GM12891 (cell line): ENCODE measurements around the gene POU2F1.

Experiments
- POLR2A ChIP-seq: IDR thresholded peaks from 2 replicates; pipeline ENCODE4 v1.6.1; 2011; ENCODE audit warnings: low read depth, low read length, control low read depth
- SPI1 ChIP-seq: IDR thresholded peaks from 2 replicates; pipeline ENCODE4 v1.6.1; 2011; ENCODE audit warnings: low read depth, low read length, control low read depth

DNA sequence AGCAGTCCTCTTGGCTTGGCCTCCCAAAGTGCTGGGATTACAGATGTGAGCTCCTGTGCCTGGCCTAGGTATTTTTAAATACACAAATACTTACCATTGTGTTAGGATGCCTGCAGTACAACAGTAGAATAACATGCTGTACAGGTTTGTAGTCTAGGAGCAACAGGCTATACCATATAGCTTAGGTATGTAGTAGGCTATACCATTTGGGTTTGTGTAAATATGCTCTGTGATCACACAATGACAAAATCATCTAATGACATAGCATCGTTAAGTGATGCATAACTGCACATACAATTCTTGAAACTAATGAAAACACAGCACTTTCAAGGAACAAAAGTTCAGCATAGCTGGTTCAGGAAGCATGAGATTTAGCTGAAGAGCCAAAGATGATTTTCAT lies 12.7 kb downstream of the POU2F1 start:
- TF ChIP-seq POLR2A (no peak), SPI1 (no peak)
